Esophagus squamous epithelium (tissue), 5 donors: Measurements from ENCODE around the gene IGSF9. TPM values are rescaled to one million over a fixed set of nuclear protein-coding genes. Genes with fewer than 3 reads are reported as not detected.

Experiments
- DNase-seq: peaks from one replicate; lab custom pipeline; 2025; lab: John Stamatoyannopoulos, UW
- H3K27ac ChIP-seq, 4 donors: fragments of 200-600 bp; sonication (generic); one replicate each; pipeline ENCODE4 v1.5.1; 2016 to 2019; ENCODE audit warnings: mild to moderate bottlenecking in 1 of 4
- H3K27me3 ChIP-seq, 4 donors: fragments of 200-600 bp; sonication (generic); 1 replicate in 3 of 4; 2 replicates in 1 of 4; pipeline versions ENCODE4 v1.5.1 to v1.6.0; 2017 to 2021; ENCODE audit warnings: antibody characterized with exemption in 1 of 4
- H3K36me3 ChIP-seq, 3 donors: fragments of 200-600 bp; sonication (generic); one replicate each; pipeline ENCODE4 v1.5.1; 2016 to 2019
- H3K4me1 ChIP-seq, 3 donors: fragments of 200-600 bp; sonication (generic); one replicate each; pipeline ENCODE4 v1.5.1; 2017 to 2019
- H3K4me3 ChIP-seq, 4 donors: fragments of 200-600 bp; sonication (generic); 1 replicate in 3 of 4; 2 replicates in 1 of 4; pipeline ENCODE4 v1.5.1; 2016 to 2019; ENCODE audit warnings: mild to moderate bottlenecking in 2 of 4, moderate library complexity in 1 of 4
- H3K9me3 ChIP-seq, 3 donors: fragments of 200-600 bp; sonication (generic); one replicate each; pipeline ENCODE4 v1.5.1; 2016 to 2019
- CTCF ChIP-seq, 6 experiments: fragments of 450-650 bp in 4 of 6; fragments of 200-600 bp in 2 of 6; sonication (generic) in 2 of 6; IDR thresholded peaks; one replicate each; pipeline ENCODE4 v1.5.1; 2016 to 2019; ENCODE audit warnings: antibody characterized with exemption in 6 of 6, mild to moderate bottlenecking in 4 of 6, moderate library complexity in 4 of 6
- POLR2A ChIP-seq, 4 donors: fragments of 450-650 bp; IDR thresholded peaks; one replicate each; pipeline ENCODE4 v1.6.1; 2017; ENCODE audit warnings: antibody characterized with exemption in 4 of 4, mild to moderate bottlenecking in 4 of 4, moderate library complexity in 3 of 4
- WGBS, 2 donors: methylation state at CpG; one replicate each; pipeline ENCODE4 v1.1.5; 2018; 5-methylcytosine and 5-hydroxymethylcytosine counted together
- intact Hi-C: fragments of 100-400 bp; cut with DNase I; formaldehyde crosslinking; loops from one replicate; pipeline ENCODE4 v1.15.0; 2022
- total RNA-seq, 4 donors: library from RNA; depleted of rRNA; stranded (reverse); fragments of >200 nt; gene quantifications; one replicate each; pipeline ENCODE4 v1.1.0, GENCODE V29; 2016
- donor health status: DM: yes; HTN: yes; CAD: no.

Gene IGSF9
- total RNA-seq, 4 donors from 2014 or later = 4.2 to 12.0 (median 8.8) TPM

DNA sequence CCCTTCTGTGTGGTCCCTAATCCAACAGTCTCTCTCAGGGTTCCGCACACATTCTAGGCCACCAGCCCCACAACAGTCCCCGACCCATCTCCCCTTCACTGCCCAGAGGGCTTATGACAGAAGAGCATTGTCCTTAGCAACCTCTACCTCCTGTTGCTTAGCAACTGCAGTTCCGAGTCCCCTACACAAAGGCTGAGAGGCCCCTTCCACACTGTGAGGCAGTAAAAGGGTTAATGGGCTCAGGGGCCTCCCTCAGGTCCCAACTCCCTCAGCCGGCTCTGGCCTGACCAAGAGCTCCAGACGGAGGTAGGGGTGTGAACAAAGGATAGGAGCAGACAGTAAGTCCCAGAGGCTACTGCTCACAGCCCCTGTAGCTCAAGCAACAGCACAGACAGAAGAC is 4.3 kb downstream of the IGSF9 start:
- Histone ChIP-seq H3K36me3 (no peaks in the 10 kb centered on the region), H3K4me3 (no peak overlapping the region), H3K27ac (peak overlapping the region in 1 of 4 donors; percentile 19), H3K9me3 (no peaks in the 10 kb centered on the region), H3K27me3 (peaks cover 0 to 54% (median 0%) of the 10 kb centered on the region in 4 donors), H3K4me1 (peaks cover 34 to 100% (median 51%) of the 10 kb centered on the region in 3 donors)
- WGBS, 2 donors = 100% methylated on average over 1 of the region's 5 CpGs; no CpG with 5 or more reads in 1 of the 2 donors
- intact Hi-C loops = no loop called here
- no peak for DNase-seq
- TF ChIP-seq CTCF (IDR thresholded peaks at IDR 0.05) (no peak), POLR2A (IDR thresholded peaks at IDR 0.05) (no peak)

DNA sequence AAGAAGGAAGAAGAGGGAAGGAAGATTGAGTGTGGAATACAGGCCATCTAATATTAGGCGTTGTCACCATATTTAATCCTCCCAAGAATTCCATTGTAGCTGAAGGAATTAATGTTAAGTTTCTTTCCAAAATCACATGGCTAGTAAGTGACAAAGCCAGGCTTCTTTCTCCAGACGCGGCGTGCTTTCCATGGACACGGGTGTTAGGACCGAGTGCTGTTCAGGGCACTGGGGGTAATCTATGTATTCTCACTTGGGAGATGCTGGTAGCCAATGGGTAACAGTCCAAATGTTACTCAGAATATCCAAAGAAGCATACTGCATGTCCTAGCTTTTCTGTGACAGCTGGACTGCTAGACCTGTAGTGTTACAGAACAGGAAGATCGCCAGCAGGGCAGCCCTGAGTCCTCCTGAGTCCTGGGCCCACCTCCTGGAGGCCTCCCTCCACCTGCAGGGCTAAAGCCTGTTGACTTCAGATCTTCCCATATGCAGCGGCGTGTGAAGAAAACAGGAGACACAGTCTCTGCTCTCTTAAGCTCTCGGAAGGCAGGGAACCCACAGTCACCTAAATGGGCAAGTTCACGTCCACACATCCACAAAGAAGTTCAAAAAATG is 5.3 kb downstream of the IGSF9 start:
- 53 to 61% methylated on average over 8 to 9 of the region's 11 CpGs for WGBS, 2 donors
- peaks cover 0 to 49% (median 0%) of the 10 kb centered on the region in 4 donors for H3K27me3 ChIP-seq
- intact Hi-C loops = no loop called here

GRCh38 chr1:159939678-159940002 is 5.8 kb downstream of the IGSF9 start:
- Histone ChIP-seq H3K27me3 (peaks cover 0 to 44% (median 0%) of the 10 kb centered on the region in 4 donors), H3K4me3 (no peak overlapping the region), H3K36me3 (peaks cover 0 to 4% (median 0%) of the 10 kb centered on the region in 3 donors), H3K9me3 (no peaks in the 10 kb centered on the region), H3K27ac (peak overlapping the region; percentile 25 to 68 (median 54)), H3K4me1 (peaks cover 24 to 89% (median 43%) of the 10 kb centered on the region in 3 donors)
- TF ChIP-seq CTCF (IDR thresholded peaks at IDR 0.05) = no peak
- no peak for TF ChIP-seq POLR2A (IDR thresholded peaks at IDR 0.05)
- intact Hi-C loops = loop anchor here (10.0 kb wide), 1 partner anchor 145 kb away; the partner anchor contains the start of gene KCNJ9
- 37 to 60% methylated on average over 3 of the region's 3 CpGs for WGBS, 2 donors
- DNase-seq = no peak

More for the DNA sequence above, 5.3 kb downstream of the IGSF9 start:
- H3K27ac ChIP-seq = peak overlapping the region; percentile 25 to 68 (median 54)
- H3K4me1 ChIP-seq = peaks cover 29 to 94% (median 48%) of the 10 kb centered on the region in 3 donors
- peaks cover 0 to 4% (median 0%) of the 10 kb centered on the region in 3 donors for H3K36me3 ChIP-seq
- TF ChIP-seq CTCF (IDR thresholded peaks at IDR 0.05) (no peak), POLR2A (IDR thresholded peaks at IDR 0.05) (no peak)
- no peak overlapping the region for H3K4me3 ChIP-seq
- no peaks in the 10 kb centered on the region for H3K9me3 ChIP-seq
- no peak for DNase-seq

DNA sequence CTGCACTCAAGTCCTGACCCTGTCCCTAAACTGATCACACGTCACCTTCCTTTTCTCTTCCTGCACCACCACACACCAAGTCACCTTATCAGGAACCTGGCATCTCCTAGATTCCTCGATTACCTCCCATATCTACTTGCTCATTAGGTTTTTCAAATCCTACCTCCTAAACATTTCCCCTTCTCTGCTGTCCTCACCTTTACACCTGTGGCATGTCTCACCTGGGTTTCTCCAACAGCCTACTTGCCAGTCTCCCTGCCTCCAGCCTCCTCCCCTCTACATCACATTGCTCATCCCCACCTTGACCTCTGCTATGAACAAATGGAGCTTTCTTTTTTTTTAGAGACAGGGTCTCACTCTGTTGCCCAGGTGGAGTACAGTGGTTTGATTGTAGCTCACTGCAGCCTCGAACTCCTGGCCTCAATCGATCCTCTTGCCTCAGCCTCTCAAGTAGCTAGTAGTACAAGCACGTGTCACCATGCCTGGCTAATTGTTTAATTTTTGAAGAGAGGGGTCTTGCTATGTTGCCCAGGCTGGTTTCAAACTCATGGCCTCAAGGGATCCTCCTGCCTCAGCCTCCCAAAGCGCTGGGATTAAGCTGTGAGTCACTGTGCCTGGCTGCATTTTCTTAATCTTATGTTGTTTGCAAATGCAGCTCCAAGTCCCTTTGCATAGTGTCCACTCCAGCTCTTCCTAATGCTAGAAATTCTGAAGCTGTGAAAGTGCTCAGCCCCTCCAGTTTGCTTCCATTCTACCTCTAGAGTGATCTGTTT is 6.3 kb downstream of the IGSF9 start:
- no peak for DNase-seq
- TF ChIP-seq POLR2A (IDR thresholded peaks at IDR 0.05) = no peak
- TF ChIP-seq CTCF (IDR thresholded peaks at IDR 0.05) = no peak
- Histone ChIP-seq H3K27me3 (peaks cover 0 to 39% (median 0%) of the 10 kb centered on the region in 4 donors), H3K36me3 (peaks cover 0 to 4% (median 0%) of the 10 kb centered on the region in 3 donors), H3K4me3 (no peak overlapping the region), H3K9me3 (no peaks in the 10 kb centered on the region), H3K27ac (peak overlapping the region; percentile 25 to 68 (median 54)), H3K4me1 (peaks cover 23 to 86% (median 40%) of the 10 kb centered on the region in 3 donors)
- intact Hi-C loops = loop anchor here (10.0 kb wide), 1 partner anchor 146 kb away; the partner anchor contains the start of gene KCNJ9
- WGBS, 2 donors = 72 to 74% methylated on average over 6 of the region's 6 CpGs
